HG02763 (cell line): ENCODE data around the gene FMN2.

Source experiments
- ATAC-seq: cut with Tn5 transposase; IDR thresholded peaks from one replicate; pipeline ENCODE4 v1.9.1; 2021; ENCODE audit warnings: mild to moderate bottlenecking, moderate library complexity; ENCODE audit not compliant: unreplicated experiment

The FMN2 gene

DNA sequence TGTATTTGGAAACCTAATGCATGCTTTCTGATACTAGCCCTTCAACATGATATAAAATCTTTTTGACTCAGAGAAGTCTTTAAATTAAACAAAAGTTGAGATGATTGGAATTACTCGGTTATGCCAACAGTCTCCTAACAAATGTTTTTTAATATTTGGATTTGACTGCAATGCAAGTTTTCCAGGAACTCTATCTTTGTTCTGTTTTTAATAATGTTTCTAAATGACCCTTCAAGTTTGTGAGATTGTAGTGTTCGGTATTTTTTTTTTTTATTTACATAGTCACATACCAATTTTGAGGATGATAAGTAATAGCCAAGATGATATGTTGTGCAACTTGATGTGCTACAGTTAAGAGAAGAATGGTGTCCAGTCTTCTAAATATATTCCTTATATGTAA is 258.0 kb downstream of the FMN2 start:
- ATAC-seq: no peak

DNA sequence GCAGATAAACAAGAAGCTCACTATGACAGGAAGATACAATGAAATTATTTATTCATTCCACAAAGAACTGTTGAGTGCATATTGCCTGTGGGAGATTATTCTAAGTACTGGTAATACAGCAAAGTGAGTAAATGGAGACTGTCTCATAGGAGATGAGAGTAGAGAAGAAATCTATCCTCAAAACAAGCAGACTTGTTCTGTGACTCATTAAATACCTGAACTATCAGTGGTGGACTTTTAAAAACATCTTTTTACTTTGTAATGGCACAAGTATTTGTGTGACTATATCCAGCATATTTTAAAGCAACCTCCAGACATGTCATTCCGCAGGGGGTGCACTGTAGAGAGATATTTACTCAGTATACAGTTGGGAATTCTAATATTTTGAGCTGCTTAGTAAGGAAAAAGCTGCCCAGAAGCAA is 259.2 kb downstream of the FMN2 start:
- no peak for ATAC-seq

DNA sequence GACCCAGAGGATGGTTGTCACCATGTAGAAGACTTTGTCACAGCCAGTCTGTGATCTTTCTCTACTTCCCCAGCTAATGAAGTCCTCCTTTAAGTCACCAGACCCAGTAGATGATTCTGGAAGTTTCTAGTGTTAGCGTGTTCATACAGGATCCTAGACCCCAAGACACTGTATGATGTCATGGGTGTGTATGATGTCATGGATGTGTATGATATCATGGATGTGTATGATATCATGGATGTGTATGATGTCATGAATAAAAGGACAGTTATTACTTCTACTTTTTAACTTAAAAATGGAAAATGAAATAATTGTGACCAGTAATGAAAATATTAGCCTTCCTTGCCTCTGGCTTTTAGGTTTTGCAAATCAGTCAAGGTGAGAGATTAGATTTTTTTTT is 260.0 kb downstream of the FMN2 start:
- ATAC-seq: no peak

DNA sequence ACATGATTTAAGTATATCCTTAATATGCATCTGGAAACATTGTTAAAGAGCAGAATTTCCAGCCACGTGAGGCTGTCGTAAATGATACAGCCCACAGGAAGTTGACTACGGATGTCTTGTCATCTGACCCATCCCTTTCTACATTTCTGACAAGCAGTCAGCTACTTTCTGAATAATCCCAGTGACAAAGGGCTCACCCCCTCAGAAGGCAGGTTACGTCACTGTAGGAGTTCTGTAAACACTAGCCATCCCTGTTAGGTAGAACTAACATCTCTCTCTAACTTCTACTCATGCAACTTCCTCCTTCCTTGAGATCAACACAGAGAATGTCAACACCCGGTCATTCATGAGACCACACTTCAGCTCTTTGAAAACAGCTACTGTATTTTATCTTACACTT is 261.1 kb downstream of the FMN2 start:
- no peak for ATAC-seq

DNA sequence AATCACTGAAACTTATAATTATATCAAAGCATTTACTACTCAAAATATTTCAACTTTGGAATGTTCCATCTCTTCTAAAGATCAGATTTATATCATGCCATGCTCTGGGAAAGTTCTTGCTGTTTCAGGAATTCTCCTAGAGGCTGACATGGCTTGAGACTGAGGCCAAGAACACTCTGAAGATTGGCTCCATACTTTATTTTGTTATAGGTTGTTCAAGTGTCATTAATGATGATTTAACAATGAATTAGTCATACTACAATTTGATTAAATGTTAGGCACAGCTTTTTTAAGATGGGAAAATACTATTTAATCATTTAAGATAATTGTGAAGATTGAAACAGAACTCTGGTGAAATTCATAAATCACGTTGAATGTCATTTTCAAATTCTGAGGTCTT is 264.9 kb downstream of the FMN2 start:
- ATAC-seq: no peak

DNA sequence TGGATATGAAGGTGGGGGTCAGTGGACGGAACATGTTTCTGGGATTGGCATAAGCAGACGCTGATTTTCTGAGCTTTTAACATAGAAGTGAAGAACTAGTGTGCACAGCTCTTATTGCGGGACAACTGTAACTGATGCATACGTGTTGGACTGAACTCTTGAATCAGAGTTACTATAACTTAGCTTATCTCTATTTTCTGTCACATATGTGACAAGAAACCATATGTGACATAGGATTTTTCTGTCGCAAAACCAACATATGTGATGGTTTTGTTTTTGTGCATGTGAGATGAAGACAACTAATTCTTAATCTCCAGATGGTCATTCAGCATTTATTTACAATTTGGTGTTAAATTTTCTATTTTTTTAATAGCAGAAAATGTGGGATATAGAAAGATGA is 270.4 kb downstream of the FMN2 start:
- ATAC-seq: no peak

DNA sequence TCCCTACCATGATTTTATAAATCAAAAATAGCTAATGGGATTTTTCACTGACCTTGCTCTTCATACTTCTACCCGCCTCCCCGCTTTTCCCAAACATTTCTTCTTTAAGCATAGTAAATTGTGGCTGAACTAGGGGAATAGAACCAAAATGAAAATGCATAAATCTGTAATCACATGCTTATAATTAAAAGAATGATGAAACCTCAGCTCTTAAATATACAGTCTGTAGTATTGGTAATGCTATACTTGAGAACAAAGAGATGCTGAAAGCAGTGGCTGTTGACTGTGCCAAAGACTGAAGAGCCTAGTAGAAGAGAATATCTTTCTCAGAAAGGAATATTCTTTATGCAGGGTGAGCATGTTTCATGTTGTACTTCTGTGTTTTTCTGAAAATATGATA is 271.1 kb downstream of the FMN2 start:
- no peak for ATAC-seq

DNA sequence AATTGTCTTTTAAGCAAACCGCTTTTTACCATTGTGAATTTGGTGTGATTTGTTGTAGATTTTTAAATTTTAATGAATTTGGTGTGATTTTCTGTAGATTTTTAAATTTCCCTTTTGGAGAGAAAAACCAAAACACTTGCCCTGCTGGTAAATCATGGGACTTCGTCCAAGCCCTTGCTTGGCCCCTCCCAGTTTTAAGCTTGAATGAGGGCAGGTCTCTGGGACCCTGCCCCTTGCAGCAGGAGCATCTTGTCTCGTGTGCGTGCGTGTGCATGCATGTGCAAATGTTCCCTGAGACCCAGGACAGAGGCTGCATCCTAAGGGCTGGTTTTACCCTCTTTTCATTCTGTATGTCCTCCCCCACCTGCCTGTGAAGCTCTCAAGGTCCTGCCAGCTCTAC is 271.6 kb downstream of the FMN2 start:
- ATAC-seq: no peak

DNA sequence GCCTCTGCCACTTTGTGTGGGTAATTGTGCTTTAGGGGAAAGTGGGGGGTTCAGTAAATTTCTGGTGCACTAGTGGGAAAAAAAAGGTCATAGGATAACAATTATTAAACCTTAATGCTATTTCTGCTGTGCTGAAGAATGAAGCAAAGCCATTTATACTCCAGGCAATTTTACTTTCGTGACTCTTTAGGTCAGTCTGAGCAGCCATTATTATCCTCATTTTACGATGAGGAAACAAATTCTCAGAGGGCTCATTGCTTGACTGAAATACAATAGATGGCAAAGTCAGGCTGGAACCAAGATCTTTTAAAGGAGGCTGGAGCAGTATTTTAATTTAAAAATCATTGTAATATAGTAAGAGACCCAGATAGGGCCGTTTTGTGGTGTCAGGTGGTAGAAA is 272.2 kb downstream of the FMN2 start:
- no peak for ATAC-seq

DNA sequence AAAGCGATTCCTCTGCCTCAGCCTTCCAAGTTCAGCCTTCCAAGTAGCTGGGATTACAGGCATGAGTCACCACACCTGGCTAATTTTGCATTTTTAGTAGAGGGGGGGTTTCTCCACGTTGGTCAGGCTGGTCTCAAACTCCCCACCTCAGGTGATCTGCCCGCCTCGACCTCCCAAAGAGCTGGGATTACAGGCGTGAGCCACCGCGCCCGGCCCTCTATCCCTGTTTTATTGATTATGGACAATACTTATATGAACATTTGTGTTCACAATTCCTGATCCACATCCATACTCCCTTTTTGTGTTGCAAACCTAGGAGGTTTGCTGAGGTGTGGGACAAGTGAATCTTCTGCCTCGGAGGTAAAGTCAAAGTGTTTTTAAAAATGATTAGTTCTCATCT is 275.0 kb downstream of the FMN2 start:
- ATAC-seq: no peak

DNA sequence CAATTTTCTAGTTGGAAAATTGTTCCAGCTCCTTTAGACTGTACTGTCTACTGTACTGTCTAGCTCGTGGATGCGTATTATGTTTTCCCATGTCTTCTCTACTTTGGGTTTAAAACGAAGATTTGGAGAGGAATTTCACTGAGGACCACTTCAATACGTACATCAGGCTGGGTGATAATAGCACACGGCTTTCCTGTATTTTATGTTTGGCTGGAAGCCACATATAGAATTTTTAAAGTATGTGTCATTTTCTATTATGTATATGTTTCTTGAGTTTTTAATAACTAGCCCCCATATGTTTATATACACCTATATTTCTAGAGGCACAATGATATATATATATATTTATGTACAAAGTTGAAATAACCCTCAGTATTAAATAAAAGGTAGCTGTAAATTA is 293.9 kb downstream of the FMN2 start:
- no peak for ATAC-seq

DNA sequence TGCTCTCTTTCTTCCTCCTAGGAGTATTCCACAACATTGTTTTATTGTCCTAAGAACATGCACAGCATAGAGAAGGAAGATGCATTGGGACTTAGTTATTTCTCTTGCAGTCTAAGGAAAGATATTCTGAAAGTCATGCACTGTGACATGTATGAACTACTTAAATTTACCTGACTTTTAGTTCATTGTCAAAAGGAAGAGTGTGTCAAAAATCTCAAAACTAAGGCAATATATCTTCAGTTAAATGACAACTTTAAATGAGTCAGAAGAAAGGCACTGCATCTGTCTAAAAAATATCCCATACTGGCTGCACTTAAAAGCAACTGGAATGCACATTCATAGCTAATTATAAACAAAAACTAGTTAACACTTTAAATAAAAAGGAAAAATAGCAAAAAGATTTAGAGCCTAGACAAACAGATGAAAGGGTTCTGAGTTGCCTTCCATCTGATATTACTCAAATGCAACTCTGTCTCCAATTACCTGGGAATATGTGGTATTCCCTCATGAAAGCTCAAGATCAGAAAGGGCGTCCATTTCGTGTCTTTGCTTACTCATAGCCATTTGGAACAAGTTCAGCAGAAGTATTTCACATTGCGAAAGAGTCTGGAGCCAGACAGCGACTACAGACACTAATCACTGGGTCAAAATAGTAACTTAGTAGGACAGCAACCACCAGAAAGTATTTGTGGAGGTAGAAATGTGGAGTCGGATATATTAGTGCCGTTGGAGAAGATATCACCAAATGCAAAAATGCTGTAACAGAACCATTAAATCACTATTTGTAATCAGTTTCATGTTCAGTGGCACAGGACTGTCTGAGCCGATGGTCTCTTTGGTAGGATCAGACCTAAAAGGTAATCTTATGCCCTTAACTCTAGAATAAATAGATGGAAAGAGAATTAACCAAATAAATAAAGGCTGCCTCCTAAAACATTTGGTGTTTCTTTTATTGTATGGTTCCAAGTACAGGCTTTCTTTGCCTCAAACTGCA is 294.6 kb downstream of the FMN2 start:
- ATAC-seq: no peak

DNA sequence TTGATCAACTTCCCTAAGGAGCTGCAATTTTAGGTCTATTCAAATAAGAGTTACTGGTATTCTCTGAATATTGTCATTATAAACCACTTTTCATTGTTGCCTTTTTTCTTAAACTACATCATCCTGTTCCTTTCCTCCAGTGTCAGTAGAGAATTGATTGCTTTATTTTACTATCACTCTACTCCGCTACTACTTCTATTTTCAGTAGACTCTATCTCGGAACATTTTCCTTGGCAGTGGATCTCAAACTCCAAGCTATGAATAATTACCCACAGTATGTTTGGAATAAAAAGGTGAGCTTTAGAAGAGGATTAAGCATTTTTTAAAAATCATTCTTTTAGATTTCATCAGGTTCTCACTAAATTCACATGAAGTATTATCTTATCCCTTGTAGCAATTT is 295.4 kb downstream of the FMN2 start:
- ATAC-seq: no peak

DNA sequence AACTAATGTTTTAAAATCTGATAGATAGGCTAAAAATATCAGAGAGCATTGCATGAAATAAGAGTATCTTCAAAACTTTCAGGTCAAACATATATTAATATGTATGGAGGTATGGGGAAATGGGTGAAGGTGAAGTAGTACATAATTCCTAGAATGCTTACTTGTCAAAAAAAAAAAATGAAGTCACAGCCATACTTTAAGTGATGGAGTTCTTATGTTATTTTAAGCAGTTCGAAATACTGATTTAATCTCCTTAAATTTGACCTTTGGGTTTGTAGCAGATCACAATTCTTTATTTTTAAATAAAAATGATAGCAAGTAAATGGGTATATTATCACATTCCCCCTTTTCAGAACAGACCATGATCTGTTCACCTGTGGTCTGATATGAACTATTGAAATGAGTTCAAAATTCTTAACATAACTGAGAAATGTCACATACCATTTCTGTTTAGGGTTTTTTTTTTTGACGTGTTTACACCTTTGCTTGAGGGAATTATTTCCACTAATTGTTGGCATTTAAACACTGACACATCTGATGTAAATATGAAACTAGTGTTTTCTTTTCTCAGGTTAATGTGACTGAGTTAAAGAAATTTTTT is 300.1 kb downstream of the FMN2 start:
- no peak for ATAC-seq

DNA sequence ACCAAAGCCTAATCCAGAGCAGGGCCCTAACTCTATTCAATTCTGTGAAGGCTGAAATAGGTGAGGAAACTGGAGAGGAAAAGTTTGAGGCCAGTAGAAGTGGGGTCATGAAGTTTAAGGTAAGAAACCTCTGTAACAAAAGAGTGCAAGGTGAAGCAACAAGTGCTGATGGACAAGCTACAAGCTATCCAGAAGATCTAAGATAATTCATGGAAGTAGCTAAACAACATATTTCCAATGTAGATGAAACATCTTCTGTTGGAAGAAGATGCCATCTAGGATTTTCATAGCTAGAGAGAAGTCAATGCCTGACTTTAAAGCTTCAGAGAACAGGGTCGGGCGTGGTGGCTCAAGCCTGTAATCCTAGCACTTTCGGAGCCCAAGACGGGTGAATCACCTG is 302.7 kb downstream of the FMN2 start:
- ATAC-seq: no peak

DNA sequence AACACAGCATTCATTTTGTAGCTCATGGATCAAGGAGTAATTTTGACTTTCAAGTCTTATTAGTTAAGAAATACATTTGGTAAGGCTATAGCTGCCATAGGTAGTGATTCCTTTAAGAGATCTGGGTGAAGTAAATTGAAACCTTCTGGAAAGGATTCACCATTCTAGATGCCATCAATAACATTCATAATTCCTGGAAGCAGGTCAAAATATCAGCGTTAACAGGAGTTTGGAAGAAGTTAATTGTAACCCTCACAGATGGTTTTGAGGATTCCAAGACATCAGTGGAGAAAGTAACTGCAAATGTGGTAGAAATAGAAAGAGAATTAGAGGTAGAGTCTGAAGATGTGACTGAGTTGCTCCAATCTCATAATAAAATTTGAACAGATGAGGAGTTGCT is 303.7 kb downstream of the FMN2 start:
- no peak for ATAC-seq

DNA sequence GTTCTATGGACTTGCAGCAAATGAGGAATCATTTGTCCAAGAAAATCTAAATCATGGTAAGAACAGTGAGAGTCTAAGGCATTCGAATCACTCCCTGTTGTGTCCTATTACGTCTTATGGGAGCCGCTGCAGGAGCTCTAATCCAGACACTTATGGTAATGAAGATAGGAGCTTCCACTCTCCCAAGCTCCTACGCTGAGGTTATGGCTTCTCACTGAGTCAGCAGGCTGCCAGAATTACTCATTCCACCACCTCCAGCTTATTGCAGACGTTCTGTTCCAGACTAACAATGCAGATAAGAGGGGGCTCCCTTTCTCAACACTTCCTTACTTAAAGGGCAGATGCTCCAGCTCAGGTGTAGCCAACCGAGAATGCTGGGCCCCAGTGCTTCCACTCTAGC is 307.7 kb downstream of the FMN2 start:
- no peak for ATAC-seq

DNA sequence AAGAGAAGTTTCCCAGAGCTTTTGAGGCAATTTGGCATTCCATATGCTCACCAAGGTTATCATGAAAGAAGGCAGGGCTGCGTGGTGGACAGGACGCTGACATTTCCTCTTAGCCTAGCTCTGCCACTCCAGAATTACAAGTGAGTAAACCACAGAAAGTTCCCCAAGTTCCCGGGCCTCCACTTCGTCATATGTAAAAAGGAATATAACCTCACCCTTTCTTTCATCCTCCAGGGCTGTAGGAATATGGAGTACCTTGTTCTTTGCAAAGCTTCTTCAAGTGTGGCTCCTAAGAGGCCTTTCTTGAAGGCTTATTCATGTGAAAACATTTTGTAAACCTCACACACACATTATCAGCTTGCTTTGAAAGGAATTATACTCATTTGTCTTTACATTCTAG is 310.0 kb downstream of the FMN2 start:
- no peak for ATAC-seq

DNA sequence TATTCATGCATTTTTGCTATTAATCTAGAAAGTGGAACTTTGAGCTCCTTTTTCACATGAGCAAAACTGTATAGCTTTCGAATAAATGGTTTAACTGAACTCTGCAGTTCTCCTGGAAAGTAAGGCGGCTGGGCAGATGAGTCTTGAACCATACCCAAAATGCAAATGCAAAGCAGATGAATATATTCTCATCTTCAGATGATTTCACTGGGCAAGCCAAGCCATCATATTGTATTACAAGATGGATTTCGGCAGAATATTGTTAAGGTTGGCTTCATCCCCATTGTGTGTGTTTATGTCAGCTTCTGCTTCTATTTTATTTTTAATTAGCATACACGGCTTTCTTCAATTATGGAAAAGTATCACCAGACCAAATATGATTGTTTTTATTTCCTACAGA is 310.6 kb downstream of the FMN2 start:
- no peak for ATAC-seq

DNA sequence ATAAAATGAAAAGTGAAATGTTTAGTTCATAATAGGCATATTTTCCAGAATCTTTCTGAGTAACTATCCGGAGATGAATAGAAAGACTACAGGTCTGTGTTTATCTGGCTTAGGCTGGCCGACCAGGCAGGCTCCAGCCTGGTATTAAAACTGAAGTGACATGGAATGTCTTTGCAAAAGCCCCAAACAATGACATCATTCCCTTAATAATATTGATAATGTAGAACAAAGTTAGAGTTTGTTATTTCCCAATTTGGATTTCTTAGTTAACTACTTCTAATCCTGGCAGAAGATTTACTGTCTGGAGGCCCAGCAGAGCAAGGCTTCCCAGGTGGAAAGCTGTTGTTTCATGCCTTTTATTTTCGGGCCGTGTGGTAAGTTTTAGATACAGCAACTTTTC is 312.6 kb downstream of the FMN2 start:
- no peak for ATAC-seq

DNA sequence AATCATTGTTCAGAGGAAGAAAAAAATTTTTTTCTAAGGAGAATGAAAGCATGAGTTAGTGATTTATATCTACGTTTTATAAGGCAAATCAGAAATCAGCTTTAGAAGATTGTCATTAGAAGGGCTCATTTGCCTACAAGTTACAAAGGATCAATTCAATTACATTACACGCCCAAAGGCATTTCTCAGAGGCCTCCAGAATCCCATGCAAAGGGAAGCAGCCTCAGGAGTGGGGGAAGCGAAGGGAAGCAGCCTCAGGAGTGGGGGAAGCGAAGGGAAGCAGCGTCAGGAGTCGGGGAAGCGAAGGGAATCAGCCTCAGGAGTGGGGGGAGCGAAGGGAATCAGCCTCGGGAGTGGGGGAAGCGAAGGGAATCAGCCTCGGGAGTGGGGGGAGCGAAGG is 314.1 kb downstream of the FMN2 start:
- no peak for ATAC-seq

DNA sequence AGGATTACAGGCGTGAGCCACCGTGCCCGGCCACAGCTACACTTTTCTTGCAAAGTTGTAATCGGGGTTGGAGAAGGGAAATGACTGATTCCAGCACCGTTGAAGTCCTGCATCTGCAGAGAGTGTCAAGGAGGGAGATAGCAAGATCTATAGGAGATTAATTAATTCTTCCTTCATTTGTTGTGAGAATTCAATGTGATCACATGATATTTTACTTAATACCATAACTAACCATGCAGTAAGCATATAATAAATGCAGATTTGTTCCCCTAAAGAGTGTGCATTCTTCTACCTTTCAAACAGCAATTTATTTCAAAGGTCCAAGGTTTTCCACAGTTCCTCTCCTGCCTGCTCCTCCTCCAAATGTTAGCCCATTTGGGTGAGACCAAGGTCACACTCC is 315.7 kb downstream of the FMN2 start:
- ATAC-seq: no peak

DNA sequence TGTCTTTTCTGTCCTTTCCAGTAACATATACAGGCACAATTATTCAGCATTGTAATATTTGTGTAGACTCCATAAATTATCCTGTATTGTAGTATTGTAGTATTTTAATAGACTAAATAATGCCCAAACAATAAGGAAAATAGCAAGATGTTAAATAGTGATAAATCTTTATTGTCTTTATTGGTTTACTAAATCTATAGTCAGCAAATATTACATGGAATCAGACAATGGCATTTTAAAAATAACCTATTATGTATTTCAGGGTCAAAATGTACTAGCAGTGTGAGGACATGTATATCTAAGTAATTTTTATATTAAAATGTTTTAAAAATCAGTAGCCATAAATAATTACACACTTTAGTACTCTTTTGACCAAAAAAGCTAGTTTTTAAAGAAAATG is 317.9 kb downstream of the FMN2 start:
- no peak for ATAC-seq
